Endothelial cell of umbilical vein (primary cell): Measurements from ENCODE around the gene PNISR. TPM values are rescaled to one million over a fixed set of nuclear protein-coding genes. Genes with fewer than 3 reads are reported as not detected.

Experiments used
- BruUV-seq: library from RNA; stranded (reverse); fragments of 400-500 nt; replicated peaks from 2 replicates; lab custom pipeline; 2021; lab: Mats Ljungman, UMichigan
- CTCF ChIA-PET: fragments of 300-600, 350-600 bp; sonication (Branson Sonifier 250); formaldehyde crosslinking; loops from one replicate; lab custom pipeline; 2021; ENCODE audit warnings: antibody characterized with exemption, inconsistent platforms; lab: Charles Lee
- POLR2A ChIA-PET: fragments of 300-600, 350-600 bp; sonication (Branson Sonifier 250); formaldehyde crosslinking; loops from one replicate; lab custom pipeline; 2021; ENCODE audit warnings: antibody characterized with exemption, inconsistent platforms; lab: Charles Lee
- DNase-seq: peaks from one replicate; pipeline ENCODE4 v3.0.0-alpha.2; 2011; ENCODE audit warnings: low read depth, low spot score
- FAIRE-seq: peaks from 2 replicates; lab custom pipeline; 2011; peaks lifted over from hg19 to GRCh38; lab: Jason Lieb, UNC
- H2AFZ ChIP-seq: 2 replicates; pipeline ENCODE4 v1.6.0; 2012; ENCODE audit warnings: low read depth, low read length, control low read depth, inconsistent platforms
- H3K27ac ChIP-seq: 2 replicates; pipeline ENCODE4 v1.5.1; 2011; ENCODE audit warnings: low read depth, mild to moderate bottlenecking, control low read depth, low read length, moderate library complexity; ENCODE audit not compliant: insufficient read depth
- H3K27me3 ChIP-seq, 2 experiments: 2 replicates each; pipeline versions ENCODE4 v1.6.0 to v1.6.1; 2011; ENCODE audit warnings: low read length in 2 of 2, mixed read lengths in 1 of 2; ENCODE audit not compliant: control insufficient read depth in 2 of 2, insufficient read depth in 2 of 2
- H3K36me3 ChIP-seq, 2 experiments: 2 replicates in 1 of 2; 3 replicates in 1 of 2; pipeline ENCODE4 v1.5.1; 2011; ENCODE audit warnings: low read length in 2 of 2, mild to moderate bottlenecking in 1 of 2, moderate library complexity in 1 of 2; ENCODE audit not compliant: control insufficient read depth in 2 of 2, insufficient read depth in 2 of 2; ENCODE audit errors: extremely low read depth in 1 of 2
- H3K4me1 ChIP-seq: 3 replicates; pipeline ENCODE4 v1.5.1; 2011; ENCODE audit warnings: mild to moderate bottlenecking, low read length; ENCODE audit not compliant: control insufficient read depth, insufficient read depth; ENCODE audit errors: extremely low read depth
- H3K4me2 ChIP-seq: 2 replicates; pipeline ENCODE4 v1.6.1; 2011; ENCODE audit warnings: low read length, control low read depth, mixed read lengths; ENCODE audit not compliant: insufficient read depth
- H3K4me3 ChIP-seq, 3 experiments: fragments of 200-600 bp in 1 of 3; sonication (generic), shearing (Covaris generic) in 1 of 3; replicated peaks in 1 of 3; 2 replicates each; pipeline ENCODE4 v1.5.1; 2011 to 2016; ENCODE audit warnings: control low read depth in 3 of 3, low read length in 3 of 3, mild to moderate bottlenecking in 2 of 3, inconsistent platforms in 1 of 3, low read depth in 1 of 3, moderate library complexity in 1 of 3; ENCODE audit not compliant: insufficient read depth in 1 of 3
- H3K79me2 ChIP-seq: 2 replicates; pipeline ENCODE4 v1.6.0; 2012; ENCODE audit warnings: low read length, inconsistent platforms; ENCODE audit not compliant: control insufficient read depth, insufficient read depth
- H3K9ac ChIP-seq: replicated peaks from 2 replicates; pipeline ENCODE3; 2011; ENCODE audit warnings: low read length, control low read depth; ENCODE audit not compliant: insufficient read depth; ENCODE audit errors: extremely low read depth
- H3K9me1 ChIP-seq: replicated peaks from 3 replicates; pipeline ENCODE4 v1.6.0; 2011; ENCODE audit warnings: mild to moderate bottlenecking, low read length; ENCODE audit not compliant: control insufficient read depth, insufficient read depth; ENCODE audit errors: extremely low read depth
- H3K9me3 ChIP-seq: replicated peaks from 2 replicates; pipeline ENCODE4 v1.5.1; 2012; ENCODE audit warnings: low read length, inconsistent platforms; ENCODE audit not compliant: control insufficient read depth, insufficient read depth
- H4K20me1 ChIP-seq: replicated peaks from 2 replicates; pipeline ENCODE3; 2011; ENCODE audit warnings: mild to moderate bottlenecking, low read length; ENCODE audit not compliant: control insufficient read depth, insufficient read depth; ENCODE audit errors: extremely low read depth
- CTCF ChIP-seq, 2 donors: IDR thresholded peaks; 1 replicate in 1 of 2; 2 replicates in 1 of 2; pipeline ENCODE4 v1.5.1; 2011; ENCODE audit warnings: low read length in 2 of 2, mild to moderate bottlenecking in 2 of 2, moderate library complexity in 2 of 2, control low read depth in 1 of 2, inconsistent platforms in 1 of 2, low read depth in 1 of 2; ENCODE audit not compliant: insufficient read depth in 1 of 2; ENCODE audit errors: extremely low read depth in 1 of 2
- EZH2 ChIP-seq: IDR thresholded peaks from 2 replicates; pipeline ENCODE4 v1.6.1; 2012; ENCODE audit warnings: borderline replicate concordance, low read depth, mild to moderate bottlenecking, moderate library complexity, low read length, inconsistent platforms; ENCODE audit not compliant: severe bottlenecking
- FOS ChIP-seq: IDR thresholded peaks from 2 replicates; pipeline ENCODE4 v1.6.1; 2011; ENCODE audit warnings: mild to moderate bottlenecking, low read length, moderate library complexity, borderline replicate concordance; ENCODE audit not compliant: insufficient read depth
- GATA2 ChIP-seq: IDR thresholded peaks from 2 replicates; pipeline ENCODE4 v1.7.0; 2011; ENCODE audit warnings: low read depth, mild to moderate bottlenecking, moderate library complexity, mixed read lengths, low read length; ENCODE audit not compliant: insufficient read length, insufficient read depth
- JUN ChIP-seq: IDR thresholded peaks from 2 replicates; pipeline ENCODE4 v1.6.1; 2011; ENCODE audit warnings: borderline replicate concordance, low read depth; ENCODE audit not compliant: insufficient read length, insufficient read depth
- MAX ChIP-seq: IDR thresholded peaks from 2 replicates; pipeline ENCODE4 v1.6.1; 2011; ENCODE audit not compliant: insufficient read depth, insufficient read length
- MYC ChIP-seq: IDR thresholded peaks from one replicate; pipeline ENCODE4 v1.6.1; 2011; ENCODE audit warnings: mild to moderate bottlenecking, low read depth, low read length
- POLR2AphosphoS5 ChIP-seq: IDR thresholded peaks from 2 replicates; pipeline ENCODE4 v1.6.1; 2012; ENCODE audit warnings: low read depth, mild to moderate bottlenecking, control low read depth, low read length, moderate library complexity; ENCODE audit not compliant: insufficient read depth
- dilution Hi-C: fragments of 300-500 bp; cut with MboI; formaldehyde crosslinking; loops from one replicate; pipeline ENCODE4 v1.15.0; 2019; ENCODE audit warnings: low sequenced_read_pairs; ENCODE audit not compliant: extremely low pct_ligation_motif_present
- intact Hi-C: fragments of 100-400 bp; cut with micrococcal nuclease; formaldehyde crosslinking; loops from one replicate; pipeline ENCODE4 v1.10.0; 2022
- polyA plus RNA-seq, 4 experiments: library from polyadenylated mRNA; depleted of rRNA in 3 of 4; stranded (reverse) in 3 of 4; unstranded in 1 of 4; fragments of >200 nt; gene quantifications; 2 replicates each; pipeline versions ENCODE4 v1.2.1 to v1.2.3, GENCODE V29; 2011 to 2012; ENCODE audit warnings: missing spikeins in 1 of 4
- total RNA-seq: library from RNA; stranded (reverse); gene quantifications from 2 replicates; pipeline ENCODE4 v1.2.3, GENCODE V29; 2021

Gene PNISR
- total and polyA plus RNA-seq, 2 donors (not counting 3 experiments of a cell fraction or from before 2014, with no cell fraction given), result 34.6 to 106 TPM

GRCh38 chr6:99458319-99458718, 33.2 kb upstream of the PNISR start:
- FAIRE-seq, result no peak
- no peak overlapping the region for H2AFZ ChIP-seq
- H3K9me1 ChIP-seq, result no peaks in the 10 kb centered on the region
- H3K27me3 ChIP-seq, result no peaks in the 10 kb centered on the region
- H4K20me1 ChIP-seq, result no peaks in the 10 kb centered on the region
- no peak overlapping the region for H3K9ac ChIP-seq
- dilution Hi-C loops, result no loop called here
- POLR2A ChIA-PET, result no interaction called here
- no peak overlapping the region for H3K27ac ChIP-seq
- BruUV-seq, result no TSS peak
- intact Hi-C loops, result no loop called here
- H3K4me2 ChIP-seq, result no peak overlapping the region
- no peaks in the 10 kb centered on the region for H3K79me2 ChIP-seq
- no peaks in the 10 kb centered on the region for H3K4me1 ChIP-seq
- no peaks in the 10 kb centered on the region for H3K36me3 ChIP-seq
- CTCF ChIA-PET, result interaction anchor here (0.8 to 2.2 kb wide), 3 partner anchors 9 to 288 kb away, joined by 4 to 10 read pairs (median 5); no protein-coding TSS in a partner anchor
- peak; percentile 16 to 21 for TF ChIP-seq CTCF (IDR thresholded peaks at IDR 0.05; ENCODE audit: extremely low read depth in 1 of 2, insufficient read depth in 1 of 2, low read depth in 1 of 2, low read length in 2 of 2)
- TF ChIP-seq JUN, result no peak
- no peak overlapping the region for H3K4me3 ChIP-seq
- peak; percentile 6 for DNase-seq
- no peaks in the 10 kb centered on the region for H3K9me3 ChIP-seq

GRCh38 chr6:99446076-99446475, 21.0 kb upstream of the PNISR start:
- no TSS peak for BruUV-seq
- ChIA-PET CTCF (no interaction called here), POLR2A (no interaction called here)
- Histone ChIP-seq H3K79me2 (no peaks in the 10 kb centered on the region), H3K9ac (no peak overlapping the region), H3K4me1 (no peaks in the 10 kb centered on the region), H3K4me3 (no peak overlapping the region), H3K9me3 (no peaks in the 10 kb centered on the region), H2AFZ (no peak overlapping the region), H3K9me1 (no peaks in the 10 kb centered on the region), H3K27me3 (no peaks in the 10 kb centered on the region), H3K36me3 (no peaks in the 10 kb centered on the region), H3K27ac (no peak overlapping the region), H3K4me2 (no peak overlapping the region), H4K20me1 (no peaks in the 10 kb centered on the region)
- no peak for TF ChIP-seq EZH2
- no peak for TF ChIP-seq MYC
- no peak for TF ChIP-seq POLR2AphosphoS5
- no peak for TF ChIP-seq GATA2
- no peak for TF ChIP-seq JUN
- TF ChIP-seq MAX, result no peak
- TF ChIP-seq CTCF (IDR thresholded peaks at IDR 0.05; ENCODE audit: extremely low read depth in 1 of 2, insufficient read depth in 1 of 2, low read depth in 1 of 2, low read length in 2 of 2), result no peak
- no peak for TF ChIP-seq FOS
- DNase-seq (no peak), FAIRE-seq (no peak)
- intact Hi-C loops (no loop called here), dilution Hi-C loops (no loop called here)
